MM.1S (cell line): ENCODE results near the gene ZNF628.

Source experiments
- DNase-seq: peaks from one replicate; pipeline ENCODE4 v3.0.0-alpha.2; 2015
- H2AFZ ChIP-seq: fragments of 300-600 bp; sonication (generic); 2 replicates; pipeline ENCODE4 v1.6.0; 2016; ENCODE audit warnings: antibody characterized with exemption, low read length
- H3F3A ChIP-seq: fragments of 300-600 bp; sonication (generic); 2 replicates; pipeline ENCODE4 v1.6.1; 2016; ENCODE audit warnings: mild to moderate bottlenecking, antibody characterized with exemption, low read length, moderate library complexity, mixed read lengths; ENCODE audit not compliant: insufficient read depth
- H3K27ac ChIP-seq: fragments of 300-600 bp; sonication (generic); 2 replicates; pipeline ENCODE4 v1.5.1; 2016; ENCODE audit warnings: mild to moderate bottlenecking, low read length
- H3K27me3 ChIP-seq: fragments of 300-600 bp; sonication (generic); replicated peaks from 2 replicates; pipeline ENCODE4 v1.6.0; 2016; ENCODE audit warnings: low read length; ENCODE audit not compliant: insufficient read depth
- H3K36me3 ChIP-seq: fragments of 300-600 bp; sonication (generic); replicated peaks from 2 replicates; pipeline ENCODE4 v1.6.1; 2016; ENCODE audit warnings: mild to moderate bottlenecking, low read length, mixed read lengths; ENCODE audit not compliant: insufficient read depth
- H3K4me1 ChIP-seq: fragments of 300-600 bp; sonication (generic); 2 replicates; pipeline ENCODE4 v1.6.1; 2016; ENCODE audit warnings: low read length, mixed read lengths
- H3K4me2 ChIP-seq: fragments of 300-600 bp; sonication (generic); 2 replicates; pipeline ENCODE4 v1.6.0; 2016; ENCODE audit warnings: low read depth, low read length
- H3K4me3 ChIP-seq: fragments of 300-600 bp; sonication (generic); 2 replicates; pipeline ENCODE4 v1.5.1; 2016; ENCODE audit warnings: low read length, mixed read lengths
- H3K79me2 ChIP-seq: fragments of 300-600 bp; sonication (generic); 2 replicates; pipeline ENCODE4 v1.6.1; 2016; ENCODE audit warnings: mixed run types, low read length, mixed read lengths
- H3K9ac ChIP-seq: fragments of 300-600 bp; sonication (generic); 2 replicates; pipeline ENCODE4 v1.6.1; 2016; ENCODE audit warnings: low read length, mixed read lengths
- H3K9me2 ChIP-seq: fragments of 300-600 bp; sonication (generic); replicated peaks from 2 replicates; pipeline ENCODE4 v1.6.1; 2016; ENCODE audit warnings: mild to moderate bottlenecking, low read length, mixed read lengths; ENCODE audit not compliant: insufficient read depth
- H3K9me3 ChIP-seq: fragments of 300-600 bp; sonication (generic); replicated peaks from 2 replicates; pipeline ENCODE4 v1.6.1; 2016; ENCODE audit warnings: mild to moderate bottlenecking, low read length, mixed read lengths; ENCODE audit not compliant: insufficient read depth
- H4K20me1 ChIP-seq: fragments of 300-600 bp; sonication (generic); 2 replicates; pipeline ENCODE4 v1.6.1; 2016; ENCODE audit warnings: mild to moderate bottlenecking, low read length, moderate library complexity, mixed read lengths; ENCODE audit not compliant: insufficient read depth
- EZH2 ChIP-seq: fragments of 300-600 bp; sonication (generic); optimal IDR thresholded peaks from 2 replicates; pipeline ENCODE3; 2017; ENCODE audit warnings: low read depth, mild to moderate bottlenecking, antibody characterized with exemption, low read length, mixed read lengths
- EZH2phosphoT487 ChIP-seq: fragments of 300-600 bp; sonication (generic); IDR thresholded peaks from 2 replicates; pipeline ENCODE4 v1.6.1; 2018; ENCODE audit warnings: antibody characterized with exemption, low read length
- TF ChIP-seq, protein P1 (sequence below): fragments of 300-600 bp; sonication (generic); IDR thresholded peaks from 2 replicates; pipeline ENCODE4 v1.5.1; 2016; ENCODE audit warnings: antibody characterized with exemption, low read length, mixed read lengths

ZNF628 gene

GRCh38 chr19:55442372-55442961 is 34.0 kb upstream of the ZNF628 start:
- Histone ChIP-seq H3K4me1 (no peaks in the 10 kb centered on the region), H3K4me3 (no peak overlapping the region), H3K9me2 (no peaks in the 10 kb centered on the region), H3K4me2 (no peak overlapping the region), H3K9me3 (no peaks in the 10 kb centered on the region), H3K27ac (no peak overlapping the region), H3K9ac (no peak overlapping the region), H4K20me1 (no peaks in the 10 kb centered on the region), H3K79me2 (no peaks in the 10 kb centered on the region), H3K36me3 (no peaks in the 10 kb centered on the region), H3F3A (no peaks in the 10 kb centered on the region), H3K27me3 (peaks cover 67% of the 10 kb centered on the region), H2AFZ (no peak overlapping the region)
- TF ChIP-seq EZH2, result no peak
- TF ChIP-seq, protein P1, sequence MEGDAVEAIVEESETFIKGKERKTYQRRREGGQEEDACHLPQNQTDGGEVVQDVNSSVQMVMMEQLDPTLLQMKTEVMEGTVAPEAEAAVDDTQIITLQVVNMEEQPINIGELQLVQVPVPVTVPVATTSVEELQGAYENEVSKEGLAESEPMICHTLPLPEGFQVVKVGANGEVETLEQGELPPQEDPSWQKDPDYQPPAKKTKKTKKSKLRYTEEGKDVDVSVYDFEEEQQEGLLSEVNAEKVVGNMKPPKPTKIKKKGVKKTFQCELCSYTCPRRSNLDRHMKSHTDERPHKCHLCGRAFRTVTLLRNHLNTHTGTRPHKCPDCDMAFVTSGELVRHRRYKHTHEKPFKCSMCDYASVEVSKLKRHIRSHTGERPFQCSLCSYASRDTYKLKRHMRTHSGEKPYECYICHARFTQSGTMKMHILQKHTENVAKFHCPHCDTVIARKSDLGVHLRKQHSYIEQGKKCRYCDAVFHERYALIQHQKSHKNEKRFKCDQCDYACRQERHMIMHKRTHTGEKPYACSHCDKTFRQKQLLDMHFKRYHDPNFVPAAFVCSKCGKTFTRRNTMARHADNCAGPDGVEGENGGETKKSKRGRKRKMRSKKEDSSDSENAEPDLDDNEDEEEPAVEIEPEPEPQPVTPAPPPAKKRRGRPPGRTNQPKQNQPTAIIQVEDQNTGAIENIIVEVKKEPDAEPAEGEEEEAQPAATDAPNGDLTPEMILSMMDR, result no peak
- no peak for TF ChIP-seq EZH2phosphoT487
- DNase-seq, result no peak

DNA sequence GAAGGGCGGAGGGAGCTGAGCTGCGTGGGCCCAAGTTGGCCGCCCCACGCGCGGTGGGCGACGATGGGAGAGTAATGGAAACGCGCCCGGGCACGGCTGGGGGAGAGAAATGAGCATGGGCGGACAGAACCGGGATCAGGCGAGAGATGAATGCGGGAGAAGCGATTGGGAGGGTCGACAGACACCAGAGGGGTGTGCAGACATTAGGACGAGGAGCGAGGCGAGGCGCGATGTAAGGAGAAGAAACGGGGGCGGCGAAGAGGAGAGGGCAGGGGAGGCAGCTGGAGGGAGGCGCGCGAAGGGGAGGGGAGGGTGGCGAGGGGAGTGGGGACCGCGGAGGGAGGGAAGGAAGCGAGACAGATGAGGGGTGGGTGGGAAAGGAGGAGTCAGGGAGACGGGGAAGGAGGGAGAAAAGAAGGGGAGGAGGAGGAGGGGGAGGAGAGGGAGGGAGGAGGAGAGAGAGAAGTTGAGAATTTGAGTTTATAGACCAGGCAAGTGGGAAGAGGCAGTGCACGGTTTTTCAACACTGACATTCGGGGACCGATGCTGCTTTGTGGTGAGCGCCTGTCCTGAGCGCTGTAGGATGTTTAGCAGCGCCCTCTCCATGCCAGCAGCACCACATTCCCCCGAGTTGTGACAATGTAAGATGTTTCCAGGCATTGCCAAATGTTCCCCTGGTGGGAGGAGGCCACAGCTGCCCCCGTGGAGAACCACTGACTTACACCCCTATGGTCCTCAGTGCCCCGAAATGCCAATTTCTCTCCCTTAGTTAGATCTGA is 33.2 kb upstream of the ZNF628 start, which contains the start of gene SHISA7:
Gene SHISA7 (minus strand): TSS at position 256 of the 779 bp plus-strand sequence. CDS start 437 bp downstream, outside the sequence.
- Histone ChIP-seq H3K9ac (no peak within 1 kb of the TSS), H3K4me3 (no peak within 1 kb of the TSS), H3K36me3 (no peaks in the 10 kb centered on the region), H3K9me3 (no peaks in the 10 kb centered on the region), H2AFZ (no peak within 1 kb of the TSS), H3K4me1 (no peaks in the 10 kb centered on the region), H3K79me2 (no peaks in the 10 kb centered on the region), H3K9me2 (no peaks in the 10 kb centered on the region), H3F3A (no peaks in the 10 kb centered on the region), H3K27ac (no peak within 1 kb of the TSS), H3K4me2 (no peak within 1 kb of the TSS), H3K27me3 (peaks cover 69% of the 10 kb centered on the region), H4K20me1 (no peaks in the 10 kb centered on the region)
- TF ChIP-seq, protein P1, result no peak
- peak; percentile 18 for TF ChIP-seq EZH2
- DNase-seq, result no peak

- DNase-seq, result no peak
- Histone ChIP-seq H3K4me1 (no peaks in the 10 kb centered on the region), H2AFZ (no peak overlapping the region), H3K79me2 (no peaks in the 10 kb centered on the region), H3K9me3 (no peaks in the 10 kb centered on the region), H3F3A (no peaks in the 10 kb centered on the region), H3K4me2 (no peak overlapping the region), H3K9me2 (no peaks in the 10 kb centered on the region), H4K20me1 (no peaks in the 10 kb centered on the region), H3K4me3 (no peak overlapping the region), H3K27ac (no peak overlapping the region), H3K27me3 (peaks cover 67% of the 10 kb centered on the region), H3K9ac (no peak overlapping the region), H3K36me3 (no peaks in the 10 kb centered on the region)
- TF ChIP-seq, protein P1, result no peak
- TF ChIP-seq EZH2phosphoT487 (no peak), EZH2 (no peak)
Measured at GRCh38 chr19:55443824-55444480, 32.5 kb upstream of the ZNF628 start.
